ENCODE results near the gene MSRB1. TPM values are rescaled to one million over a fixed set of nuclear protein-coding genes. Genes with fewer than 3 reads are reported as not detected.

Gene MSRB1
- total RNA-seq, 1 experiment from 2014 or later, result 26.4 TPM

DNA sequence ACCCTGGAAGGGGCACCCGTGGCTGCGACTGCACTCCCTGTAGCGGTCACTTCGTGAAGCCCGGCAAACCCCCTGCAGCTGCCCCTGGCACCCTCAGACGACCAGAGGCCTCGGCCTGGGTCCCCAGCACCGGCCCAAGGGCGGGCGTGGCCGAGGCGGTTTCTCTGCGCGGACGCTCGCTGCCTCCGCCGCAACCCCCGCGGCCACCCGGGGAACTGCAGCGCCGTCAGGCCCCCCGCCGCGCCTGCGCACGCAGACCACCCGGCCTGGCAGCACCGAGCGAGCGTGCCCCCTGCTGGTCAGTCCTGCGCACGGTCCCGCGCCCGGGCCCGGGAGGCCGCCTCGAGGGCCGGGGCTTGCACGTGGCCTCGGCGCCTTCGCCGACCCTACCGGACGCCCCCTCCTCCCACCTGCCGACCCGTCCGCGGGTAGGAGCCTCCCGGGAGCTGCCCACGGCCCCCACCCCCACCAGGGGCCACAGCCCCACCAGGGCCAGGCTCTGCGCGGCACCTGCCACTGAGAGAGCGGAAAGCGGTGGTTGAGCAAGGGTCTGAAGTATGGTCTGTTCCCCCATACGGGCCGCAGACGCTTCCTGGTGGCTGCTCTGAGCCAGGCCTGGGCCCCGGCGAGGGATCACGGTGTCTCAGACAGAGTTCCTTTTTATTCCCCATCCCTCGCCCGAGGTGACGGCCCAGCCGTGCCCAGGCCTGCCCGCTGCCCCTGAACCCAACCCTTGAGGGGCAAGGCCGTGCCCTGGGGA is 13.2 kb downstream of the MSRB1 start (continued):
- TF ChIP-seq NFATC4 (CRISPR knock-in tag; IDR thresholded peaks at IDR 0.05) (no peak), PRRX2 (CRISPR knock-in tag; IDR thresholded peaks at IDR 0.05) (0 out of 2 replicates have a peak, but pooled peaks have one; percentile 41), SP1 (CRISPR knock-in tag; conservative IDR thresholded peaks at IDR 0.05) (peak; percentile 90), ZNF263 (CRISPR knock-in tag; IDR thresholded peaks at IDR 0.05; ENCODE audit: low read depth) (no peak), CBFB (CRISPR knock-in tag; IDR thresholded peaks at IDR 0.05; ENCODE audit: low read depth) (0 out of 2 replicates have a peak, but pooled peaks have one; percentile 21), ZNF671 (CRISPR knock-in tag; IDR thresholded peaks at IDR 0.05) (no peak), NR3C1 (CRISPR knock-in tag; conservative IDR thresholded peaks at IDR 0.05; ENCODE audit: low read depth) (no peak), GTF2I (CRISPR knock-in tag; conservative IDR thresholded peaks at IDR 0.05) (no peak), MYBL2 (CRISPR knock-in tag; IDR thresholded peaks at IDR 0.05) (peak; percentile 94), ZNF423 (CRISPR knock-in tag; IDR thresholded peaks at IDR 0.05) (peak; percentile 90), FOXK1 (CRISPR knock-in tag; IDR thresholded peaks at IDR 0.05) (peak; percentile 92), GRHL2 (CRISPR knock-in tag; IDR thresholded peaks at IDR 0.05; ENCODE audit: insufficient replicate concordance, severe bottlenecking) (no peak), RELA (CRISPR knock-in tag; IDR thresholded peaks at IDR 0.05; ENCODE audit: borderline replicate concordance) (peak; percentile 94), NFYB (CRISPR knock-in tag; conservative IDR thresholded peaks at IDR 0.05; ENCODE audit: low read depth) (peak; percentile 43; the same call in 1 of the 2 replicates), KAT7 (CRISPR knock-in tag; IDR thresholded peaks at IDR 0.05; ENCODE audit: borderline replicate concordance) (peak; percentile 74; the same call in 1 of the 2 replicates), TP53 (CRISPR knock-in tag; IDR thresholded peaks at IDR 0.05) (peak; percentile 89; the same call in 1 of the 2 replicates), ETV6 (CRISPR knock-in tag; IDR thresholded peaks at IDR 0.05) (peak; percentile 93), NFE2L1 (CRISPR knock-in tag; IDR thresholded peaks at IDR 0.05) (peak; percentile 94; the same call in 1 of the 2 replicates)
- TF ChIP-seq, protein P1, sequence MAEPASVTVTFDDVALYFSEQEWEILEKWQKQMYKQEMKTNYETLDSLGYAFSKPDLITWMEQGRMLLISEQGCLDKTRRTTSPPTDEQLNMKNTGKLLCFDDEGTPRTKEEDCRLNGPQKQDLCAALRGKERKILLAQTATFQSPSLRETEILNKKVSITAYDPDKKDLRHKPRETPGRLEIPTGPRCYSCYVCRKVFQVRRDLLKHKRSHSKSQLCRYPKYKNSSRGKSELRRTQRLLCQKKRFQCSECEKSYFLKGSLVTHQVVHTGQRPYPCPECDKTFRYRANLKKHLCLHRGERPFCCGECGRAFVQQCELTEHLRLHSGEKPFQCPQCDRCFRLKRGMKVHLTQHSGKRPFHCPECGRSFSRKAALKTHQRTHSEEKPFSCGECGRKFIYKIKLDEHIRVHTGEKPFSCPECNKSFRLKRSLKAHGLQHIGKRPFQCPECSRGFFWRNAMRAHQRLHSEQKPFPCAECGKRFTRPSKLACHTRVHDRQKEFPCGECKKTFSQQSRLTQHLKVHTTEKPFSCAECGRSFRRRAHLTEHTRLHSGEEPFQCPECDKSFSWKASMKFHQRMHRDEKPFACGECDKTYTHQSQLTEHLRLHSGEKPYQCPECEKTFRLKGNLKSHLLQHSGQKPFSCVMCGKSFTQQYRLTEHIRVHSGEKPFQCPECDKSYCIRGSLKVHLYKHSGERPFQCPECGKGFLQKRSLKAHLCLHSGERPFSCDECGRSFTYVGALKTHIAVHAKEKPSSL (CRISPR knock-in tag; conservative IDR thresholded peaks at IDR 0.05), result no peak
- TF ChIP-seq, protein P2, sequence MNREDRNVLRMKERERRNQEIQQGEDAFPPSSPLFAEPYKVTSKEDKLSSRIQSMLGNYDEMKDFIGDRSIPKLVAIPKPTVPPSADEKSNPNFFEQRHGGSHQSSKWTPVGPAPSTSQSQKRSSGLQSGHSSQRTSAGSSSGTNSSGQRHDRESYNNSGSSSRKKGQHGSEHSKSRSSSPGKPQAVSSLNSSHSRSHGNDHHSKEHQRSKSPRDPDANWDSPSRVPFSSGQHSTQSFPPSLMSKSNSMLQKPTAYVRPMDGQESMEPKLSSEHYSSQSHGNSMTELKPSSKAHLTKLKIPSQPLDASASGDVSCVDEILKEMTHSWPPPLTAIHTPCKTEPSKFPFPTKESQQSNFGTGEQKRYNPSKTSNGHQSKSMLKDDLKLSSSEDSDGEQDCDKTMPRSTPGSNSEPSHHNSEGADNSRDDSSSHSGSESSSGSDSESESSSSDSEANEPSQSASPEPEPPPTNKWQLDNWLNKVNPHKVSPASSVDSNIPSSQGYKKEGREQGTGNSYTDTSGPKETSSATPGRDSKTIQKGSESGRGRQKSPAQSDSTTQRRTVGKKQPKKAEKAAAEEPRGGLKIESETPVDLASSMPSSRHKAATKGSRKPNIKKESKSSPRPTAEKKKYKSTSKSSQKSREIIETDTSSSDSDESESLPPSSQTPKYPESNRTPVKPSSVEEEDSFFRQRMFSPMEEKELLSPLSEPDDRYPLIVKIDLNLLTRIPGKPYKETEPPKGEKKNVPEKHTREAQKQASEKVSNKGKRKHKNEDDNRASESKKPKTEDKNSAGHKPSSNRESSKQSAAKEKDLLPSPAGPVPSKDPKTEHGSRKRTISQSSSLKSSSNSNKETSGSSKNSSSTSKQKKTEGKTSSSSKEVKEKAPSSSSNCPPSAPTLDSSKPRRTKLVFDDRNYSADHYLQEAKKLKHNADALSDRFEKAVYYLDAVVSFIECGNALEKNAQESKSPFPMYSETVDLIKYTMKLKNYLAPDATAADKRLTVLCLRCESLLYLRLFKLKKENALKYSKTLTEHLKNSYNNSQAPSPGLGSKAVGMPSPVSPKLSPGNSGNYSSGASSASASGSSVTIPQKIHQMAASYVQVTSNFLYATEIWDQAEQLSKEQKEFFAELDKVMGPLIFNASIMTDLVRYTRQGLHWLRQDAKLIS (CRISPR knock-in tag; IDR thresholded peaks at IDR 0.05; ENCODE audit: borderline replicate concordance), result no peak
- TF ChIP-seq, protein P3, sequence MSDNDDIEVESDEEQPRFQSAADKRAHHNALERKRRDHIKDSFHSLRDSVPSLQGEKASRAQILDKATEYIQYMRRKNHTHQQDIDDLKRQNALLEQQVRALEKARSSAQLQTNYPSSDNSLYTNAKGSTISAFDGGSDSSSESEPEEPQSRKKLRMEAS (CRISPR knock-in tag; IDR thresholded peaks at IDR 0.05), result peak; percentile 99
- TF ChIP-seq, protein P4, sequence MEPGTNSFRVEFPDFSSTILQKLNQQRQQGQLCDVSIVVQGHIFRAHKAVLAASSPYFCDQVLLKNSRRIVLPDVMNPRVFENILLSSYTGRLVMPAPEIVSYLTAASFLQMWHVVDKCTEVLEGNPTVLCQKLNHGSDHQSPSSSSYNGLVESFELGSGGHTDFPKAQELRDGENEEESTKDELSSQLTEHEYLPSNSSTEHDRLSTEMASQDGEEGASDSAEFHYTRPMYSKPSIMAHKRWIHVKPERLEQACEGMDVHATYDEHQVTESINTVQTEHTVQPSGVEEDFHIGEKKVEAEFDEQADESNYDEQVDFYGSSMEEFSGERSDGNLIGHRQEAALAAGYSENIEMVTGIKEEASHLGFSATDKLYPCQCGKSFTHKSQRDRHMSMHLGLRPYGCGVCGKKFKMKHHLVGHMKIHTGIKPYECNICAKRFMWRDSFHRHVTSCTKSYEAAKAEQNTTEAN (CRISPR knock-in tag; IDR thresholded peaks at IDR 0.05), result peak; percentile 95
- TF ChIP-seq, protein P5, sequence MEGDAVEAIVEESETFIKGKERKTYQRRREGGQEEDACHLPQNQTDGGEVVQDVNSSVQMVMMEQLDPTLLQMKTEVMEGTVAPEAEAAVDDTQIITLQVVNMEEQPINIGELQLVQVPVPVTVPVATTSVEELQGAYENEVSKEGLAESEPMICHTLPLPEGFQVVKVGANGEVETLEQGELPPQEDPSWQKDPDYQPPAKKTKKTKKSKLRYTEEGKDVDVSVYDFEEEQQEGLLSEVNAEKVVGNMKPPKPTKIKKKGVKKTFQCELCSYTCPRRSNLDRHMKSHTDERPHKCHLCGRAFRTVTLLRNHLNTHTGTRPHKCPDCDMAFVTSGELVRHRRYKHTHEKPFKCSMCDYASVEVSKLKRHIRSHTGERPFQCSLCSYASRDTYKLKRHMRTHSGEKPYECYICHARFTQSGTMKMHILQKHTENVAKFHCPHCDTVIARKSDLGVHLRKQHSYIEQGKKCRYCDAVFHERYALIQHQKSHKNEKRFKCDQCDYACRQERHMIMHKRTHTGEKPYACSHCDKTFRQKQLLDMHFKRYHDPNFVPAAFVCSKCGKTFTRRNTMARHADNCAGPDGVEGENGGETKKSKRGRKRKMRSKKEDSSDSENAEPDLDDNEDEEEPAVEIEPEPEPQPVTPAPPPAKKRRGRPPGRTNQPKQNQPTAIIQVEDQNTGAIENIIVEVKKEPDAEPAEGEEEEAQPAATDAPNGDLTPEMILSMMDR (IDR thresholded peaks at IDR 0.05), result peak; percentile 98
- TF ChIP-seq, protein P6, sequence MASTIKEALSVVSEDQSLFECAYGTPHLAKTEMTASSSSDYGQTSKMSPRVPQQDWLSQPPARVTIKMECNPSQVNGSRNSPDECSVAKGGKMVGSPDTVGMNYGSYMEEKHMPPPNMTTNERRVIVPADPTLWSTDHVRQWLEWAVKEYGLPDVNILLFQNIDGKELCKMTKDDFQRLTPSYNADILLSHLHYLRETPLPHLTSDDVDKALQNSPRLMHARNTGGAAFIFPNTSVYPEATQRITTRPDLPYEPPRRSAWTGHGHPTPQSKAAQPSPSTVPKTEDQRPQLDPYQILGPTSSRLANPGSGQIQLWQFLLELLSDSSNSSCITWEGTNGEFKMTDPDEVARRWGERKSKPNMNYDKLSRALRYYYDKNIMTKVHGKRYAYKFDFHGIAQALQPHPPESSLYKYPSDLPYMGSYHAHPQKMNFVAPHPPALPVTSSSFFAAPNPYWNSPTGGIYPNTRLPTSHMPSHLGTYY (CRISPR knock-in tag; IDR thresholded peaks at IDR 0.05), result no peak
- TF ChIP-seq, protein P7, sequence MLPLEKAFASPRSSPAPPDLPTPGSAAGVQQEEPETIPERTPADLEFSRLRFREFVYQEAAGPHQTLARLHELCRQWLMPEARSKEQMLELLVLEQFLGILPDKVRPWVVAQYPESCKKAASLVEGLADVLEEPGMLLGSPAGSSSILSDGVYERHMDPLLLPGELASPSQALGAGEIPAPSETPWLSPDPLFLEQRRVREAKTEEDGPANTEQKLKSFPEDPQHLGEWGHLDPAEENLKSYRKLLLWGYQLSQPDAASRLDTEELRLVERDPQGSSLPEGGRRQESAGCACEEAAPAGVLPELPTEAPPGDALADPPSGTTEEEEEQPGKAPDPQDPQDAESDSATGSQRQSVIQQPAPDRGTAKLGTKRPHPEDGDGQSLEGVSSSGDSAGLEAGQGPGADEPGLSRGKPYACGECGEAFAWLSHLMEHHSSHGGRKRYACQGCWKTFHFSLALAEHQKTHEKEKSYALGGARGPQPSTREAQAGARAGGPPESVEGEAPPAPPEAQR (CRISPR knock-in tag; IDR thresholded peaks at IDR 0.05), result no peak
- TF ChIP-seq, protein P8, sequence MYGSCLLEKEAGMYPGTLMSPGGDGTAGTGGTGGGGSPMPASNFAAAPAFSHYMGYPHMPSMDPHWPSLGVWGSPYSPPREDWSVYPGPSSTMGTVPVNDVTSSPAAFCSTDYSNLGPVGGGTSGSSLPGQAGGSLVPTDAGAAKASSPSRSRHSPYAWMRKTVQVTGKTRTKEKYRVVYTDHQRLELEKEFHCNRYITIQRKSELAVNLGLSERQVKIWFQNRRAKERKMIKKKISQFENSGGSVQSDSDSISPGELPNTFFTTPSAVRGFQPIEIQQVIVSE (CRISPR knock-in tag; IDR thresholded peaks at IDR 0.05; ENCODE audit: borderline replicate concordance), result no peak

Measured in WTC11 (cell line).